Trophoblast cell (in vitro differentiated cells and primary cell): ENCODE measurements around the gene PER1.

ENCODE experiments used
- DNase-seq, 2 donors: peaks; one replicate each; pipeline ENCODE4 v3.0.0-alpha.2; 2016
- H2AFZ ChIP-seq: 2 replicates; pipeline ENCODE4 v1.6.1; 2013; ENCODE audit warnings: low read length, moderate library complexity, mild to moderate bottlenecking; ENCODE audit not compliant: insufficient read depth, poor library complexity
- H2AK5ac ChIP-seq: 2 replicates; pipeline ENCODE4 v1.6.1; 2013; ENCODE audit warnings: mild to moderate bottlenecking, low read length
- H2BK120ac ChIP-seq: 2 replicates; pipeline ENCODE4 v1.6.1; 2013; ENCODE audit warnings: low read length, mild to moderate bottlenecking, moderate library complexity; ENCODE audit not compliant: insufficient read depth, poor library complexity
- H2BK12ac ChIP-seq: 2 replicates; pipeline ENCODE4 v1.6.1; 2013; ENCODE audit warnings: mild to moderate bottlenecking, low read length, moderate library complexity
- H2BK5ac ChIP-seq: 2 replicates; pipeline ENCODE4 v1.6.1; 2013; ENCODE audit warnings: low read length, low read depth, moderate library complexity, mild to moderate bottlenecking; ENCODE audit not compliant: poor library complexity
- H3K14ac ChIP-seq: 2 replicates; pipeline ENCODE4 v1.6.1; 2013; ENCODE audit warnings: mild to moderate bottlenecking, low read length
- H3K18ac ChIP-seq: 2 replicates; pipeline ENCODE4 v1.6.1; 2013; ENCODE audit warnings: mild to moderate bottlenecking, low read length
- H3K23ac ChIP-seq: 2 replicates; pipeline ENCODE4 v1.6.1; 2013; ENCODE audit warnings: low read length
- H3K27ac ChIP-seq: 2 replicates; pipeline ENCODE4 v1.5.1; 2013; ENCODE audit warnings: low read depth, mild to moderate bottlenecking, inconsistent platforms, low read length, moderate library complexity
- H3K27me3 ChIP-seq: 2 replicates; pipeline ENCODE4 v1.6.1; 2013; ENCODE audit warnings: inconsistent platforms, mild to moderate bottlenecking, low read length, moderate library complexity; ENCODE audit not compliant: insufficient read depth
- H3K36me3 ChIP-seq, 2 experiments: 1 replicate in 1 of 2; 2 replicates in 1 of 2; pipeline ENCODE4 v1.6.1; 2013; ENCODE audit warnings: low read length in 2 of 2, mild to moderate bottlenecking in 2 of 2, moderate library complexity in 1 of 2; ENCODE audit not compliant: insufficient read depth in 2 of 2, control insufficient read depth in 1 of 2
- H3K4ac ChIP-seq: 2 replicates; pipeline ENCODE4 v1.6.1; 2013; ENCODE audit warnings: low read depth, mild to moderate bottlenecking, low read length, moderate library complexity
- H3K4me1 ChIP-seq, 2 experiments: 1 replicate in 1 of 2; 2 replicates in 1 of 2; pipeline ENCODE4 v1.6.1; 2013; ENCODE audit warnings: low read length in 2 of 2, mild to moderate bottlenecking in 2 of 2, moderate library complexity in 1 of 2; ENCODE audit not compliant: insufficient read depth in 2 of 2, control insufficient read depth in 1 of 2
- H3K4me2 ChIP-seq: 2 replicates; pipeline ENCODE4 v1.6.1; 2013; ENCODE audit warnings: inconsistent platforms, mild to moderate bottlenecking, low read length, moderate library complexity
- H3K4me3 ChIP-seq: 2 replicates; pipeline ENCODE4 v1.5.1; 2013; ENCODE audit warnings: mild to moderate bottlenecking, low read depth, low read length, inconsistent platforms
- H3K79me1 ChIP-seq: one replicate; pipeline ENCODE4 v1.6.1; 2013; ENCODE audit warnings: low read length
- H3K79me2 ChIP-seq: 2 replicates; pipeline ENCODE4 v1.6.1; 2013; ENCODE audit warnings: low read length, mild to moderate bottlenecking; ENCODE audit not compliant: control insufficient read depth, insufficient read depth, poor library complexity
- H3K9ac ChIP-seq: 2 replicates; pipeline ENCODE4 v1.6.1; 2013; ENCODE audit warnings: mild to moderate bottlenecking, low read length
- H3K9me3 ChIP-seq: 2 replicates; pipeline ENCODE4 v1.6.1; 2013; ENCODE audit warnings: low read depth, mild to moderate bottlenecking, control low read depth, inconsistent platforms, low read length; ENCODE audit not compliant: insufficient read depth
- H4K12ac ChIP-seq: 2 replicates; pipeline ENCODE4 v1.6.1; 2013; ENCODE audit warnings: low read depth, mild to moderate bottlenecking, low read length, moderate library complexity
- H4K8ac ChIP-seq: 2 replicates; pipeline ENCODE4 v1.6.1; 2013; ENCODE audit warnings: low read depth, mild to moderate bottlenecking, low read length, moderate library complexity
- H4K91ac ChIP-seq: one replicate; pipeline ENCODE4 v1.6.1; 2013; ENCODE audit warnings: low read depth, mild to moderate bottlenecking, low read length, moderate library complexity
- WGBS: extraction: QIAGEN DNeasy Blood & Tissue Kit; methylation state at CpG from one replicate; pipeline ENCODE4 v1.1.7; 2013; ENCODE audit warnings: missing lambda C conversion rate; ENCODE audit not compliant: insufficient read length, insufficient coverage; ENCODE audit errors: extremely low coverage; 5-methylcytosine and 5-hydroxymethylcytosine counted together

The PER1 gene

GRCh38 chr17:8162997-8163977, 11.1 kb upstream of the PER1 start:
- peak overlapping the region; percentile 37 for H3K27ac ChIP-seq
- H3K27me3 ChIP-seq: no peaks in the 10 kb centered on the region
- peaks cover 14% of the 10 kb centered on the region for H3K79me2 ChIP-seq
- peak overlapping the region; percentile 99 for H3K18ac ChIP-seq
- peak overlapping the region; percentile 77 for H3K4ac ChIP-seq
- H3K36me3 ChIP-seq: peaks cover 15 to 24% of the 10 kb centered on the region in 2 experiments
- peak overlapping the region; percentile 98 for H4K91ac ChIP-seq
- H3K4me2 ChIP-seq: peak overlapping the region; percentile 67
- peaks cover 14% of the 10 kb centered on the region for H3K79me1 ChIP-seq
- H2BK120ac ChIP-seq: peak overlapping the region; percentile 87
- H2AK5ac ChIP-seq: peak overlapping the region; percentile 90
- peak overlapping the region; percentile 10 for H3K9ac ChIP-seq
- peaks cover 18 to 22% of the 10 kb centered on the region in 2 experiments for H3K4me1 ChIP-seq
- H2BK12ac ChIP-seq: peak overlapping the region; percentile 79
- peak; percentile 33 to 59 for DNase-seq
- H4K12ac ChIP-seq: peak overlapping the region; percentile 97
- H3K14ac ChIP-seq: peak overlapping the region; percentile 97
- peak overlapping the region; percentile 79 for H2BK5ac ChIP-seq
- peak overlapping the region; percentile 97 for H2AFZ ChIP-seq
- H3K4me3 ChIP-seq: peak overlapping the region; percentile 94
- H3K9me3 ChIP-seq: peaks cover 5% of the 10 kb centered on the region
- no peak overlapping the region for H3K23ac ChIP-seq
- peak overlapping the region; percentile 98 for H4K8ac ChIP-seq
- WGBS: no CpG with 5 or more reads among the region's 55 CpGs

GRCh38 chr17:8162233-8162996, 10.2 kb upstream of the PER1 start, which contains the start of gene VAMP2:
Gene VAMP2 (minus strand): TSS chr17:8162948. CDS start chr17:8162879, 69 bp downstream.
- Histone ChIP-seq H3K9me3 (peaks cover 5% of the 10 kb centered on the region), H2AFZ (peak within 1 kb of the TSS; percentile 97), H3K79me2 (peaks cover 14% of the 10 kb centered on the region), H3K36me3 (peaks cover 15 to 25% of the 10 kb centered on the region in 2 experiments), H3K9ac (peak within 1 kb of the TSS; percentile 82), H3K4me3 (peak within 1 kb of the TSS; percentile 94), H3K27ac (peak within 1 kb of the TSS; percentile 61), H2BK12ac (peak within 1 kb of the TSS; percentile 79), H3K18ac (peak within 1 kb of the TSS; percentile 99), H3K4me1 (peaks cover 18 to 22% of the 10 kb centered on the region in 2 experiments), H3K23ac (peak within 1 kb of the TSS; percentile 83), H4K12ac (peak within 1 kb of the TSS; percentile 97), H2AK5ac (peak within 1 kb of the TSS; percentile 90), H3K4ac (peak within 1 kb of the TSS; percentile 93), H3K4me2 (peak within 1 kb of the TSS; percentile 95), H3K14ac (peak within 1 kb of the TSS; percentile 97), H4K8ac (peak within 1 kb of the TSS; percentile 98), H2BK5ac (peak within 1 kb of the TSS; percentile 91), H4K91ac (peak within 1 kb of the TSS; percentile 98), H3K27me3 (no peaks in the 10 kb centered on the region), H2BK120ac (peak within 1 kb of the TSS; percentile 95), H3K79me1 (peaks cover 14% of the 10 kb centered on the region)
- WGBS: no CpG with 5 or more reads among the region's 75 CpGs
- peak; percentile 69 to 85 for DNase-seq

GRCh38 chr17:8161289-8162232, 9.4 kb upstream of the PER1 start:
- no peak overlapping the region for H3K27ac ChIP-seq
- no peak overlapping the region for H2AK5ac ChIP-seq
- H3K4me3 ChIP-seq: peak overlapping the region; percentile 94
- H3K79me1 ChIP-seq: peaks cover 18% of the 10 kb centered on the region
- peak overlapping the region; percentile 83 for H3K23ac ChIP-seq
- H2BK120ac ChIP-seq: no peak overlapping the region
- peaks cover 15 to 25% of the 10 kb centered on the region in 2 experiments for H3K36me3 ChIP-seq
- H2BK5ac ChIP-seq: no peak overlapping the region
- H4K12ac ChIP-seq: no peak overlapping the region
- no peaks in the 10 kb centered on the region for H3K27me3 ChIP-seq
- peak overlapping the region; percentile 82 for H3K9ac ChIP-seq
- H4K8ac ChIP-seq: no peak overlapping the region
- peaks cover 18 to 22% of the 10 kb centered on the region in 2 experiments for H3K4me1 ChIP-seq
- H3K9me3 ChIP-seq: peaks cover 5% of the 10 kb centered on the region
- H3K14ac ChIP-seq: peak overlapping the region; percentile 96
- peak overlapping the region; percentile 93 for H3K4ac ChIP-seq
- peak overlapping the region; percentile 96 for H4K91ac ChIP-seq
- H2AFZ ChIP-seq: no peak overlapping the region
- peak overlapping the region; percentile 95 for H3K4me2 ChIP-seq
- H3K18ac ChIP-seq: peak overlapping the region; percentile 20
- DNase-seq: no peak
- peaks cover 14% of the 10 kb centered on the region for H3K79me2 ChIP-seq
- H2BK12ac ChIP-seq: no peak overlapping the region
- WGBS: no CpG with 5 or more reads among the region's 19 CpGs
